ENCODE data around the gene NID2.

Gene NID2

DNA sequence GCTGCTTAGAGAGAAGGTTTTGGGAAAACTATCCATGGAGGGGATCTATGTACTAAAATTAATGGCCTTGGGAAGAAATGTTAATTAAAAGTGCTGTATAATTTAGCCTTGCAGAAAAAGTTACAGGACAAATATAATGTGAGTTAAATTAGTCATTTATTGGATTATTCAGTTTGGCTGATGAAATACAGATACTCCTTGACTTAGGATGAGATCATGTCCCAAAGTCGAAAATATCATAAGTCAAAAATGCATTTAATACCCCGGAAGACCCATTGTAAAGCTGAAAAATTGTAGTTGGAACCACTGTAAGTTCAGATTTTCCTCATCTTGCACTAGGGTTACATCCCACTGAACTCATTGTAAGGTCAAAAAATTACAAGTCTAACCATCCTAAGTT, 69.8 kb downstream of the NID2 start:
- DNase-seq = no peak

DNA sequence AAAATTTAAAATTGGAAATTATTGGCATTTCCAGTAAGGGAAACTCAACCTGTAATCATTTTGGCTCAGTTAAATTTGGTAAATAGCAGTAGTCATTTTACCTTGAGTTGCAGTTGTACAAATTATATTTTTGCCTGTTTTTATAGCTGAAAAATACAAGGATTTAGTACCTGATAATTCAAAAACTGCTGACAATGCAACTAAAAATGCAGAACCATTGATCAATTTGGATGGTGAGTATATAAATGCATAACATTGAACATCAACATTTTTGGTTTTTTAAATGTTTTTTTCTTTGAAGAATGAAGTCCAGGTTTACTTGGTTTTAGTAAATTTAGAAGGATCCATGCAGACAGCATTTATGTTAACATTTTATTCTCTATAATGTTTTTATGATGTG, 70.5 kb downstream of the NID2 start:
- DNase-seq = no peak

DNA sequence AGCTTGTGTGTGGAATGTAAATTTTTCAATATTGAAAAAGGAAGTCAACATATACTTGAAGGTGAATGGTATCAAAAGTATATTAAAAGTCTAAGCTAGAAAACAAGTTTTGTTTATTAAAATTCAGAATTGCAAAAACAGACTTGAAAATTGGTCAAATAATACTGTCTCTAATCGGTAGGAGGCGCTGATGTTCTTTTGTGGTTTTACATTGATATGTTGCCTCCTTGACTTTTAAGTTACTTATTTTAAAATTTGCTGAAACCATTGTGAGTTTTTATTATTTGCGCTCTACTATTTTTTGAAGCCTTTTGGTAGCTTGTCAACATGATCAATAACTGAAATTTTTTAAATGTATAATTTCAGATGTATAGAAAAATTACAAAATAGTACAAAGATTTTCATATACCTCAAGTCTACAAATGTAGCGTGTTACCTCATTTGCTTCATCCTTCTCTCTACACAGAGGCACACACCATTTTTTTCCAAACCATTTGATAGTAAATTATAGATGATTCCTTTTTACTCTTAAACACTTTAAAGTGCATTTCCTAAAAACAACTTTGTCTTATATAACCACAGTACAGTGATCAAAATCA, 72.6 kb downstream of the NID2 start:
- DNase-seq = no peak

DNA sequence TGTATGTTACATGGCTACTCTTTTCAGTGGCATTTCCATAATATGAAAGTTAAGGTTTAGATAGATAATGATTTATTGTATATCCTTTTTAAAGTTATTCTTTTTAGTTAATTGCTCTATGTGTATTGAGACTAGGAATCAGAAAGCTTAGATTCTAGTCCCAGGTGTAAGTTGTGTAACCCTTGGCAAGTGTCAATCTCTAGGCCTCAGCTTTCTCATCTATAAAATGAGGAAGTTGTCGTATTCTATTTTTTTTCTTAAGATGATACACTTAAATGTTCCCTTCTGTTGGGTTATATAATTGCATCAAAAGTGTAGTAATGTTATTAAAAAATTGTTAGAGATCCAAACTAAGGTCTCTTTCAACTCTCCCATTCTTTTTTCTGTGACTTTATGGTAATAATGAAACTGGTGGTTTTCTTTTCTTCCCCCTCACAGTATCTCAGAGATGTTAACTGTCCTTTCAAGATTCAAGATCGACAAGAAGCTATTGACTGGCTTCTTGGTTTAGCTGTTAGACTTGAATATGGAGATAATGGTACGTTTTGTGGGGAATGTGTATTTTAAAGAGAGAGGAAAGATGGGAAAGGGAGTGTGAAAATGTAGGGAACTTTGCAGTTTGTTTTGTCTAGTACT, 75.5 kb downstream of the NID2 start:
- DNase-seq = no peak

DNA sequence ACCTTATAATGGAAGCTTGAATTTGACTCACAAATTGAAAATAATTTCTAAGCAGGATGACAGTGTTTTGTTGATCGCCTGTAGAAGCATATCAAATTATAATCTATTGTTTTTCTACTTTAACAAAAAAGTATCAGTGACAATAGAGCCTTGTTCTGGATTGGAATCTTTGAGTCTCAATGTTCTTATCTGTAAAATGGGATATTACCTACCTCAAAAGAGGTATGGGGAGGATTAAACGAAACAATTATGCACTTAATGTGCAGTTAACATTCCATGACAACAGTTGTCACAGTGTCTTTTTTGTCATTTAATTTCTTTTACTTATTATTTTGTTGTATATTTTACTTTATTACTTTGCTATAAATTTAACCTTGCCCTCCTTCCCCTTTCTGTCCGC, 78.4 kb downstream of the NID2 start:
- DNase-seq = no peak

DNA sequence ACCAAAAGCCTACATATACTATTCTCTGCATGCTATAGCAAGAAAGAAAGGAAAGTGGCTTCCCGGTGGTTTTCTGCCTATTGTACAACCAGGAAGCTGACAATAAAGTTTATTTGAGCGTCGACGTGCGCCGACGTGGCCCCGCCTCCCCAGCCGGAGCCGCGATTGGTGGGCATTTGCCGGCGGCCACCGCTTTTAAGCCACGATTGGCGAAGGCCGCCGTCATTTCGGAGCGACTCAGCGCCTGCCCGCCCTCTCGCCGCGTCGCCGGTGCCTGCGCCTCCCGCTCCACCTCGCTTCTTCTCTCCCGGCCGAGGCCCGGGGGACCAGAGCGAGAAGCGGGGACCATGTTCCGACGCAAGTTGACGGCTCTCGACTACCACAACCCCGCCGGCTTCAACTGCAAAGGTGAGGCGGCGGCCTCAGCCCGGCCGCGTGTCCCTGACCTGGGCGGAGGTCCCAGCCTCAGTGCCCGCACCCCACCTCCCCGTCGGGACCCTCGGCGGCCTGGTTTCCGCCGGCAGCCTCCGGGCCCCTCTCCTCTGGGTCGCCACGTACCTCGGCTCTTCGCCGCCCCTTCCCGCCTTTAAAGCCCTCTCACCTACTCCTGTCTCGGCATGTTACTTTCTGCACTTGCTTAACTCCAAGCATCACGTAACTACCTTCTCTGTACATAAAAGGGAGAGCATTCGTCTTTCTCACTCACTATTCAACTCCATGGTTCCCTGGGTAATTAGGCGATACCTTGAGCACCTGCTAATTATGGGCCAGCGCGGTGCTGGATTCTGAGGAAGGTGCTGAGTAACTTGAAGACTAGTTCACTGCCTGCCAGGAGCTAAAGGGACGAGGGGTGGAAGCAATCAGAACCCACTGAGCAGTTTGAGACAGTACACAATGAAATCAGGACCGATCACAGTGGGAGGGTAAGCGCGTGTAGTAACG, 79.3 kb downstream of the NID2 start, which contains the start of gene RTRAF:
RTRAF (plus strand) TSS at position 254 of the 942 bp plus-strand sequence; CDS start at position 348, 94 bp downstream.
- DNase-seq = peak; percentile 83

DNA sequence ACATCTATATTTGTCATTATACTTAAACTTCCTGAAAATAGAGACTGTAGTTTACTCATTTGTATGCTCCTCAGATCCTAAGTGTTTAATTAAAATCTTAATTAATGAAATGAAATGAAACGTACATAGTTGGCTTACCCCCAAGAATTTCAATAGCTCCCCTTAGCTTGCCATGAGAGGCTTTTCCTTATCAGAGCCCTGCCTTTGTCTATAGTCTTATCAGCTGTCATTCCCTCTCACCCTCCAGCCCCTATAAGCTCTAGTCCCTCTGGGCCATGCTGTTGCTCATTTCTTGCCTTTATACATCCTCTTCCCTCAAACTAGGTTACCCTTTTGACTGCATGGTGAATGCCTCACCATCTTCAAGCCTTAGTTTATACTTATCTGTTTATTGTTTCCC, 80.6 kb downstream of the NID2 start:
- DNase-seq = no peak

DNA sequence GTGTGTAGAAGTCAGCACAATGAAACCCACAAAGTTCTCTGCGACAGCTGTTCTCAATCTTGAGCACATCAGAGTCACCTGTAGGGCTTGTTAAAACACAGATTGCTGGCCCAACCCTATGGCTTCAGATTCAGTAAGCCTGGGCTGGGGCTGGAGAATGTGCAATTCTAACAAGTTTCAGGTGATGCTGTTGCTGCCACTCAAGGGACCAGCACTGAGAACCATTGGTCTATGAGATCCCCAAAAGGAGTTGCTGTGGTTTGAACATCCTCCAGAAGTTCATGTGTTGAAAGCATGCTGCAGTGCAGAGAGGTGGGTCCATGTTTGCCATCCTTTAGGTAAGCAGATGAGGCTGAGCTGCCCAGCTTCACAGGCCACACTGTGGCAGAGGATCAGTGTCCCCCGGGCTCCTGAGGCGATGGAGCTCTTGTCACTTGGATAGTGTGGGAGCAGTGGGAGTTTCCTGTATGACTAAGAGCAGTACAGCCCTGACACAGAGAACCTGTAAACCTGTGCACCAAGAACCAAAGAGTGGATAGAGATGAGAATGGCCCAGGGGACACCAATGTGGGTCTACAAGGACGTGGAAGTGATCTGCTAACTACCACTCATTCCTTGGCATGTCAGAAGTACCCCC, 87.5 kb downstream of the NID2 start:
- no peak for DNase-seq

DNA sequence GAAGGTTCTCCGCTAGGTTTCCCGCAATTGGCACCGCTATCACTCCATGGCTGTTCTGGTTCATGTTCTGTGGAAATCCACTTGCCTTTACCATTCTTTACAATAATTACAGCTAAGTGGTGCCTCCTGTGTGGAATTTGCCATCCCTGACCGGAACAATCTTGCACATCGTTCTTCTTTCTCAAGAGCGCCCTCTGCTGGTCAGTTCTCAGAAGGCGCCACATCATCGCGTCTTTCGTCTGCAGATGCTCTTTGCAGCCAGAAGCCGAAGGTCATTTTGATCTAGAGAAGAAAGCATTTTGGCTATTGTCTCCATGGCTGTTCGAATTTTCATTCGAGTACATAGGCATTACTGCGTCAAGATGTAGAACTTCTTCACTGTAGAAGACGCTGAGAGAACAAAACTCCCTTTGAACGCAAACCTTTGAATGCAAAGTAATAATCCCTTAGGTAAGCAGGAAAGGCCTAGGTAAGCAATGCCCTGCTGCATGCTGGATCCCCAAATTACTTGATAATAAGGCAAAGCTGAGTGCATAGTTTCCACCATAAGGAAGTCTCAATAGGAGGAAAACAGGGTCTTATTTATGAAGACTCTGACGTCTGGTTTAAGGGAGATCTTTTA, 89.7 kb downstream of the NID2 start:
- DNase-seq = peak; percentile 24

DNA sequence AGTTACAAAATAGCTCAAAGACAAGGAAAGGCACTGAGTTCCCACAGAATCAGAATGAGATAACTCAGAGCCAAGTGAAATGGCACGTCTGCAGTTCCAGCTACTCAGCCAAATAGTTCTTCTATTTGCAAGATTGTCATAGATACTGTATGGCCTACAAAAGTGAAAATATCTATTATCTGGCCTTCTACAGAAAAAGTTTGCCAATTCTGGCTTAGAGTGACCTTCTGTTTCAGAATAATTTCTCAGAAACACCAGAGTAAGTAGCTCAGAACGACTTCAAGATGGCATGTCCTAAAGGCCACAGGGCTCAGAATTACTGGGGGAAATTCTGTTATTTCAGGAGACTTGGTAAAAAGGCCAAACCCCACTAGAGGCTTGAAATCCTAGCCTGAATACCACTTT, 90.2 kb downstream of the NID2 start:
- no peak for DNase-seq

DNA sequence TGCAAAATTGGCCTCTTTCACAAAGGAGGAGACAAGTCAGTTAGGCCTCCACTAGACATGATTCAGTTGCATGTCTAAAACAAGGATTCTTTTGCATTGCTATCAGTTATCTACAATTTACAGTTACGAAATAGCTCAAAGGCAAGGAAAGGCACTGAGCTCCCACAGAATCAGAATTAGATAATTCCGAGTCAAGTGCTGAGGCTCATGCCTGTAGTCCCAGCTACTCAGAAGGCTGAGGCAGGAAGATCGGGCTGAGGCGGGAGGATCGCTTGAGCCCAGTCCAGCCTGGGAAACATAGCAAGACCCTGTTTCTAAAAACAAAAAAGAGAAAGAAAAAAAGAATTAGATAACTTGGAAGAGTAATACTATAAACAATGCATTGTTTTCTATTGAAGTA, 91.8 kb downstream of the NID2 start:
- no peak for DNase-seq

DNA sequence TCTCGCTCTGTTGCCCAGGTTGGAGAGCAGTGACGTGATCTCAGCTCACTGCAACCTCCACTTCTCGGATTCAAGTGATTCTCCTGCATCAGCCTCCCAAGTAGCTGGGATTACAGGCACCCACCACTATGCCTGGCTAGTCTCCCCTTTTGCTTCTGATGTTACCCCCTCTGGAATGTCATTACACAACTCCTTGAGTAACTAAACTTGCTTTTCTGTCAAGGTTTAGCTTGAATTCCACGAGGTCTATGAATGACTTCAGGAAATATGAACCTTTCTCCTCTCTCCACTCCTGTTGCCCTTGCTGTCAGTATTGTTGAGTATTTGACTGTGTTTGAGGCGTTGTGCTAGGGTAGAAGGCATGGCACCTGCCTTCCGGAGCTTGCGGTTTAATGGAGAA, 96.3 kb downstream of the NID2 start:
- DNase-seq = no peak

DNA sequence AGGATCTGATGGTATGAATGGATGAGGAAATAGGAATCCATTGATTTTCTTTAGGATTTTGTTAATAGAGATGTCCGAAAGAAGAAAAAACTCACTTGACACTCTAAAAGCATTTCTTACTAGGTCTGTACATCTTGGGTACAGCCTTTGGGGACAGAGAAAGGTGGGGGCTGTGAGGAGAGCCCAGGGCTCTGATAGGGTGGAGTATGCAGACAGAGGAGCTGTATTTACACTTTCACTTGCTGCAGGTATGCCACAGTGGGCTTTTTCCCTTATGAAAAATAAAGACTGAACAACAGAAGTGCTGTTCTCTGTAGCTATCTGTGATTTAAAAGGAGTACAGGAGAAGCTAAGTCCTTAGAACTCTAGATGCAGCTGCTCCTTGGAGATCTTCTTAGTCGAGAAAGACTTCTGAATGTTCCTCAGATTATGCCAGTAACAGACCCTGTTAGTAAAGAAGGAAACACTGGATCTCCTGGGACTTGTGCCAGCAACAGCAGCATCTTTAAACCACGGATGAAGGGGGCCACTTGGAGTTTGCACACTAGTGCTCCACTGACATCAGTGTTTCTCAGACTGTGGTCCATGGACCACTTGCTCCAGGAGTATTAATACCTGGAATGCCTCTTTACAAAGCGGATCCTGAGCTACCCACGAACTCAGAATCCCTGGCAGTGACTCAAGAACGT, 98.9 kb downstream of the NID2 start:
- no peak for DNase-seq

DNA sequence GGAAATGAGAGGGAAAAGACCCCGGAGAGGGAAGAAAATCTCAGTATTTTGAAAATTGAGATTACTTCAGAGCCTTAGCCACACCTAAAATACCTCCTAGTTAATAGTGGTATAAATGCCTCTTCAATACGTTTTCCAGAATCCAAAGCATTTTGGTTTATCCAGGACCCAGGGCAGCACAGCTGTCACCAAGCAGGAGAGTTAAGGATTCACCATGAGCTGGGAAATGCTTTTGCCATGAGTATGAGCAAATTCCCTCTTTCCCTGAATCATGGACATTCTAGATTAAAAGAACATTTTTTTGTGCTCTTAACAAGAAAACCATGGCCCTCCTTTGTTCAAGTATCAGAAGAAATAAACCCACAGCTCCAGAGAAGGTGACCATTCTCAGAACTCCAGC, 101.3 kb downstream of the NID2 start:
- DNase-seq = no peak

DNA sequence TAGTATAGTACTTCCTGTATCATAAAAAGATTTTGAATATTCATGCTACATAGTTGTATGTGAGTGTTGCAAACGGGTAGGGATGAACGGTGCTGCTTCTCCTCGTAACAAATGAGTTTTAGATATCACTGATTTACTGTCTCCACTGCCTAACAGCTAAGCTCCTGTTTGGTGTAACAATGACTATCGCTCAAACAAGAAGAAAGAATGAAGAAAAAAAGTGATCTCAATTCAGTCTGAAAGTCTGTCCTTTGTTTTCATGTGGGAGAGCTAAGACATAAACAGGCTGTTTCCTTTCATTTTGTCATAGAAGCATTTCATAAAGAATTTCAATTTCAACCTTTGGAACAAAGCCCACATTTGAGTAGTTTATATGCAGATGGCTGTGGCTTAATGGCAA, 105.6 kb downstream of the NID2 start:
- no peak for DNase-seq

DNA sequence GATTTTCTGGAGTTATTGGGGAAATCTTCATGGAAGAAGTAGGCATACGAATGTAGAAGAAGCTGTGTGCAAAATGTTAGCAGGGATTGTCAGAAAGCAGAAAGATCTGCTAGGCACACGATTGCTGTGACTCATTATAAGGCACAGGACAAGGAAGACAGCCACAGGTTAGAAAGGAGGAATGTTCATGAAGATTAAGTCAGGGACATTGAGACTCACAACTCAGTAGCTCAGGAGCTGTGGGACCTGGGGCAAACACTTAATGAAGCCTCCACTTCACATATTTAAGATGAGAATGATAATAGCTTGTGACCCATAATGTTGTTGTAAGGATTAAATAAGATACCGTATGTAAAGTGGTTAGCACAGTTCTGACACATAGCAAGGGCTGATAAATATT, 106.1 kb downstream of the NID2 start:
- DNase-seq = no peak

DNA sequence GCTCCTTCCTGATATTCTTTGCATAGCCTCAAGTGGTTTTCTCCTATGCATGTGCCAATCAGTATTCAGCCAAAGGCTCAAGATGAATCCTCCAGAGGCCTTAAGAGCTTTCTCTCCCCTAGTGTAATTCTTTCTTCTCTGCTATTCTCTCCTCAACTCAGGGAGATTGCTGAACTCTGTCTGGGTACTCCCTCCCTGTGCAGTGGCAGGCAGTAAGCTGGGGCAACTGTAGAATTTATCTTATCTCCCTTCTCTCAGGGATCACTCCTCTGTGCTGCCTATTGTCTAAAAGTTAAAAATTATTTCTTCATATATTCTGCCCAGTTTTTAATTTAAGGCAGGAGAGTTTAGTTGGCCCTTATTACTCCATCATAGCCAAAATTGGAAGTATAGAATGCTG, 108.0 kb downstream of the NID2 start:
- DNase-seq = no peak

DNA sequence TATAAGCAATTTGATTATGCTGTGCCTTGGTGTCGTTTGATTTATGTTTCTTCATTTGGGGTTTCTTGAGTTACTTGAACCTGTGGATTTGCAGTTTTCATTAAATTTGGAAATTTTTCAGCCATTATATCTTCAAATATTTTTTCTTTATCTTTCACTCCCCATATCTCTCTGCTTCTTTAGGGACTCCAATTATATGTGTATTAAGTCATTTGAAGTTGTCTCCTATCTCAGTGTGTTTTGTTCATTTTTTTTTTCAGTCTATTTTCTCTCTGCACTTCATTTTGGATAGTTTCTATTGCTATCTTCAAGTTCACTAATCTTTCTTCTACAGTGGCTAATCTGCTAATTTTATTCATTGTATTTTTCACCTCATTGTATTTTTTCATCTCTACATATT, 108.9 kb downstream of the NID2 start:
- DNase-seq = no peak

DNA sequence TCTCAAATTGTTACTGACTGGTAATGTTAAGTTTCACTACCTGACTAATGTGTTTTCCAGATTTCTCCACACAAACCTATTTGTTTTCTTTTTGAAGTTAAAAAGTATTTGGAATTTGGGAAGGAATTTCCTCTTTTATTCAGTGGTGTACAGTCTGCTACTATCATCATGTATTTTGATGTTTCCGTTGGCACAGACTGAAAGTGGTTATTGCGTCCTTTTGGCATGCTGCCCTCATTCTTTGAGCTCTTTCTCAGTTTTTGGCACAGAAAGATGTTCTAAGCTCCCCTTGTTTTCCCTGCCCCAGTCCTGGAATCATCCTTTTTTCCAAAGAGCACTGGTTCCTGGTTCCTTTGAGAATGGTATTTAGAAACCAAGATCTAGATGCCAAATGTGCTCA, 110.9 kb downstream of the NID2 start:
- no peak for DNase-seq

Measured in NCI-H1048 (cell line).